WI38 (cell line): ENCODE data around the gene SRPK2.

Experiments
- H3K4me3 ChIP-seq: 2 replicates; pipeline ENCODE4 v1.5.1; 2011; ENCODE audit warnings: low read depth, mild to moderate bottlenecking, control low read depth, low read length
- TF ChIP-seq, protein P1 (sequence below): IDR thresholded peaks from 2 replicates; pipeline ENCODE4 v1.5.1; 2012; ENCODE audit warnings: low read depth, mild to moderate bottlenecking, control low read depth, low read length

Gene SRPK2

DNA sequence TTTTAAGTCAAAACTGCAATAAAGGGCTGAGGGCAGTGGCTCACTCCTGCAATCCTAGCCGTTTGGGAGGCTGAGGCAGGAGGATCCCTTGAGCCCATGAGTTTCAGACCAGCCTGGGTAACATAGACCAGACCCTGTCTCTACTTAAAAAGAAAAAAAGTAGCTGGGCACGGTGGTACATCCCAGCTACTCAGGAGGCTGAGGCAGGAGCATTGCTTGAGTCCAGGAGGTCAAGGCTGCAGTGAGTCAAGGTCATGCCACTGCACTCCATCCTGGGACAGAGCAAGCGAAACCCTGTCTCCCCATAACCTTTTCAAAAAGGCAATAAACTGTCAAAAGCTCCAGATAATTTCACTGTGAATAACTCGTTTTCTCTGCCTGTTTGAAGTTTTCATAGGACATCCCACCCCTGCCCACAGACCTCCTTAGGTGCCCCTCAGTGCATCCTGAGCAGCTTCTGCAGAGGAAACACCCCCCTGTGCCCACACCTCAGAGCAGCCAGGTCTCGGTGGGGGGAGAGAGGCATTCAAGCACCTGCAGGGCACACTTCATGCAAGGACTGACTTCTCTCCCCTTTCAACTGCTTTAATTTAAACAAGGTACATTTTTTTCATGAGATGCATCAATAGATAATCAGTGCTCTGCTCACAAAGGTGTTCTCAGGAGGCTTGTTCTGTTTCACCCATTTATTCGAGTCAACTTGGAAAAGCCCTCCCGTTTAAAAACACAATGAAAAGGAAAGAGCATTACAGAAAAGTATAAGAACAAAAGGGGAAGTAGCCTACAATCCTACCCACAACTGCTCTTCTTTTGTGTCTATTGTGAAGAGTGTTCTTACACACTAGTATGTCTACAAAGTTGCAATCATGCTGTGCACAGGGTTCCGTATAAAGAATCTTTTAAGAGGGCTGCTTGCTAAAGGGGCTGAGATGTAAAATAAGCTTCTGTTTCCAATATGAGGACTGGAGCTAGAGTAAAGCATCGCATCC lies 269.8 kb downstream of the SRPK2 start:
- TF ChIP-seq, protein P1, sequence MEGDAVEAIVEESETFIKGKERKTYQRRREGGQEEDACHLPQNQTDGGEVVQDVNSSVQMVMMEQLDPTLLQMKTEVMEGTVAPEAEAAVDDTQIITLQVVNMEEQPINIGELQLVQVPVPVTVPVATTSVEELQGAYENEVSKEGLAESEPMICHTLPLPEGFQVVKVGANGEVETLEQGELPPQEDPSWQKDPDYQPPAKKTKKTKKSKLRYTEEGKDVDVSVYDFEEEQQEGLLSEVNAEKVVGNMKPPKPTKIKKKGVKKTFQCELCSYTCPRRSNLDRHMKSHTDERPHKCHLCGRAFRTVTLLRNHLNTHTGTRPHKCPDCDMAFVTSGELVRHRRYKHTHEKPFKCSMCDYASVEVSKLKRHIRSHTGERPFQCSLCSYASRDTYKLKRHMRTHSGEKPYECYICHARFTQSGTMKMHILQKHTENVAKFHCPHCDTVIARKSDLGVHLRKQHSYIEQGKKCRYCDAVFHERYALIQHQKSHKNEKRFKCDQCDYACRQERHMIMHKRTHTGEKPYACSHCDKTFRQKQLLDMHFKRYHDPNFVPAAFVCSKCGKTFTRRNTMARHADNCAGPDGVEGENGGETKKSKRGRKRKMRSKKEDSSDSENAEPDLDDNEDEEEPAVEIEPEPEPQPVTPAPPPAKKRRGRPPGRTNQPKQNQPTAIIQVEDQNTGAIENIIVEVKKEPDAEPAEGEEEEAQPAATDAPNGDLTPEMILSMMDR, result no peak
- no peak overlapping the region for H3K4me3 ChIP-seq

DNA sequence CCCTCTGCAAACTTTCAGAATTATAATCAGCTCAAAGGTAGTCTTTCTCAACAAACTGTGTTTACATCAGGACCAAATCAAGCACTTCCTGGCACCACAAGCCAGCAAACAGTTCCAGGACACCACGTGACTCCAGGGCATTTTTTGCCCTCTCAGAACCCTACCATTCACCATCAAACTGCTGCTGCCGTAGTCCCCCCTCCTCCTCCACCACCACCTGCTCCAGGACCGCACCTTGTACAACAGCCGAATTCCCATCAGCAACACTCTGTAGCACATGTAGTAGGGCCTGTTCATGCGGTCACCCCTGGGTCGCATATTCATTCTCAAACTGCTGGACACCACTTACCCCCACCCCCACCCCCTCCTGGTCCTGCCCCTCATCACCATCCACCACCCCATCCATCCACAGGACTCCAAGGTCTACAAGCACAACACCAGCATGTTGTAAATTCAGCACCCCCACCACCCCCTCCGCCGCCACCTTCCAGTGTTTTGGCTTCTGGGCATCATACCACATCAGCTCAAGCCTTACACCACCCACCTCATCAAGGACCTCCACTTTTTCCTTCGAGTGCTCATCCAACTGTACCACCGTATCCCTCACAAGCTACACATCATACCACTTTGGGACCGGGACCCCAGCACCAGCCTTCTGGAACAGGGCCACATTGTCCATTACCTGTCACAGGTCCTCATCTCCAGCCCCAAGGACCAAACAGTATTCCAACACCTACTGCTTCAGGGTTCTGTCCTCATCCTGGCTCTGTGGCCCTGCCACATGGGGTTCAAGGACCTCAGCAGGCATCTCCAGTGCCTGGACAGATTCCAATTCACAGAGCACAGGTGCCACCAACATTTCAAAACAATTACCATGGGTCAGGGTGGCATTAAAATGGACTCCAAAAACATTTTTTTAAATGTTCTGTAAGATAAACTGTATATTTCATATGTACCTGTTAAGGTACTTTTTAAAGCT lies 276.0 kb downstream of the SRPK2 start:
- no peak overlapping the region for H3K4me3 ChIP-seq
- TF ChIP-seq, protein P1, result no peak

DNA sequence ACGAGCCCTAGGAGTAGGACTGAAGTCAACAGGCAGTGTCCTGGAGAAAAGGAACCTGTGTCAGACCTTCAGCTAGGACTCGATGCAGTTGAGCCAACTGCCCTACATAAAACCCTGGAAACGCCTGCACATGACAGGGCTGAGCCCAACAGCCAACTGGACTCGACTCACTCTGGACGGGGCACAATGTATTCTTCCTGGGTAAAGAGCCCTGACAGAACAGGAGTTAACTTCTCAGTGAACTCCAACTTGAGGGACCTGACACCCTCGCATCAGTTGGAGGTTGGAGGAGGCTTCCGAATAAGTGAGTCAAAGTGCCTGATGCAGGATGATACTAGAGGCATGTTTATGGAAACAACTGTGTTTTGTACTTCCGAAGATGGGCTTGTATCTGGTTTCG lies 281.3 kb downstream of the SRPK2 start:
- H3K4me3 ChIP-seq, result no peak overlapping the region
- TF ChIP-seq, protein P1, result no peak

DNA sequence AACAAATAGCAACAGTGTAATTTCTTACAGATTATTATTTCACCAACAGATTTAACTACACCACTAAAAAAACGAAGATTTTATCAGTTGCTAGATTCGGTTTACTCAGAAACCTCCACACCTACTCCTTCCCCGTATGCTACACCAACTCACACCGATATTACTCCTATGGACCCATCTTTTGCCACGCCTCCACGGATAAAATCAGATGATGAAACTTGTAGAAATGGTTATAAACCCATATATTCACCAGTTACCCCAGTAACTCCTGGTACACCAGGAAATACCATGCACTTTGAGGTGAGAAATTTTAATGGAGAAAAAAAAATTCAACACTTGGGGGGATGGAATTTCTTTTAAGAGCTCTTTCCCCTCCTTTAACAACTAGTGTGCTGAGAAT lies 282.2 kb downstream of the SRPK2 start:
- H3K4me3 ChIP-seq, result no peak overlapping the region
- TF ChIP-seq, protein P1, result no peak

DNA sequence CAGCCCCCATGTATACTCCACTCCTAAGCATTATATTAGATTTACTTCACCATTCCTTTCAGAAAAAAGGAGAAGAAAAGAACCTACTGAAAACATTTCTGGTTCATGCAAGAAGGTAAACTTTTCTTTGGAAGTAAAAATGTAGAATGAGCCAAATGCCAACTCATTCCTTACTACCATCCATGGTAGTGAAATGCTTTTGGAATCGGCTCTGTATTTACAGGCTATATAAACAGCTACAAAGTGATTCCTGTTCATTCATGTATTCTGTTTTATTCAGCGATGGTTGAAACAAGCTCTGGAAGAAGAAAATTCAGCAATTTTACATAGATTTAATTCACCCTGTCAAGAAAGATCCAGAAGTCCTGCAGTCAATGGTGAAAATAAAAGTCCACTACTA lies 283.1 kb downstream of the SRPK2 start:
- TF ChIP-seq, protein P1, result no peak
- H3K4me3 ChIP-seq, result no peak overlapping the region

DNA sequence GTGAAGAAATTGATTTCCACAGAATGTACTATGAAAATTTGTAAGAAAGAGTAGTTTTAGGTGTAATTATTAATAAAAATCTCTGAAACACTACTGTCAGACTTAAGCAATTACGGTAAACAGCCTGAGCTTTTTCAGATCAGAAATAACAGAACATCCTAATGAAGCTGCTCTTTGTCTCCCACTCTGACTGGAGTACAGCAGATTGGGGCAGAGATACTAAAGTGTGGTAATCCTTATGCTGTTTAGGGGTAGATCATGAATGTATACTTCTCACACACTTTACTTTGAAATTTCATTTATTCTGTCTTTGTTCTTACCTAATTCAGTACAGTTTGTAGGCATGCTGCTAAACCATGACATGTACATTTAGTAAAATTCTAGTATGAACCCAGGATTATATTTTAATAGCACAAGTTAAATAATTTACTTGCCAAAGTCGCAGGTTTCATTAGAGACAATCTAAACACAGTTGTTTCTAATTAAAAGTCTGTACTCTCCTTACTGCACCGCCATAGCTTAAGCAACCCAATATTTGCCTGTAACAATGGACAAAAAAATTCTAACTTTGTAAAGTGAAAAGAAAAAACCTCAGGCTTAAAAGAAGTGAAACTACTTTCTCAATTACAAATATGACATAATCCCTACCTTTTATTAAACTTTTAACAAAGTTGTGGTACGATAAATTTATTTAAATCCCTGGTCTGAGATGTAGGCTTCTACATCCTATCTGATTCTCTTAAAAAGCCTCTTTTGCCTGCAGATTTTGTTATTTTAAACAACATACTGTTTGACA lies 286.0 kb downstream of the SRPK2 start:
- TF ChIP-seq, protein P1, result no peak
- no peak overlapping the region for H3K4me3 ChIP-seq
